Cardiac fibroblast (primary cell): ENCODE data around the gene SMPX.
A peak's percentile ranks its signal among the peaks of the same experiment; 100 is the strongest.

Experiments
- DNase-seq, 2 donors: peaks; one replicate each; pipeline versions ENCODE4 v3.0.0 to v3.0.0-alpha.2; 2010; ENCODE audit warnings: low read depth in 2 of 2
- H3K4me3 ChIP-seq, 2 donors: replicated peaks in 1 of 2; 1 replicate in 1 of 2; 2 replicates in 1 of 2; pipeline ENCODE4 v1.5.1; 2011; ENCODE audit warnings: low read depth in 2 of 2, low read length in 2 of 2, mild to moderate bottlenecking in 2 of 2, moderate library complexity in 1 of 2
- TF ChIP-seq, protein P1 (sequence below): IDR thresholded peaks from one replicate; pipeline ENCODE4 v1.5.1; 2011; ENCODE audit warnings: low read depth, mild to moderate bottlenecking, low read length, inconsistent platforms

The SMPX gene

DNA sequence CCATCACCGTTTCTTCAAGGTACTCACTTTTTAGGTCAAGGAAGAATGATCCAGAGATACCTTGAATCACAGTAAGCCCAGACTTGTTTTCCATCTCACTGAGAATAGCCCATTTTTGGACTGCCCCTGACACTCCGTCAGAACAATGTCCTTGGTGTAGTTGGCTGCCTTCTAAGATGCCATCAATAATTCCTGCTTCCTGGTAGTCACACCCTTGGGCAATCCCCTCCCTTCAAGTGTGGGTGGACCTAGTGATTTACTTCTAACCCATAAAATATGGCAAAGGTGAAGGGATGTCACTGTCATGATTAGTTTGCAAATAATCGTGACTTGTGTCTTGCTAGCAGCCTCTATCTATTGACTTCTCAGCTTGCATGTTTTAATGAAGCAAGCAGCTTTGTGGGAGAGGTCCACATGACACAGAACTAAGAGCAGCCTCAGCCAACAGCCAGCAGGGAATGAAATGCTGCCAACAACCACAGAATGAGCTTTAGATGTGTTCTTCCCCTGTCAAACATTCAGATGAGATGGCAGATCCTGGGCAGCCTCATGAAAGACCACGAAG, 79.8 kb downstream of the SMPX start:
- TF ChIP-seq, protein P1, sequence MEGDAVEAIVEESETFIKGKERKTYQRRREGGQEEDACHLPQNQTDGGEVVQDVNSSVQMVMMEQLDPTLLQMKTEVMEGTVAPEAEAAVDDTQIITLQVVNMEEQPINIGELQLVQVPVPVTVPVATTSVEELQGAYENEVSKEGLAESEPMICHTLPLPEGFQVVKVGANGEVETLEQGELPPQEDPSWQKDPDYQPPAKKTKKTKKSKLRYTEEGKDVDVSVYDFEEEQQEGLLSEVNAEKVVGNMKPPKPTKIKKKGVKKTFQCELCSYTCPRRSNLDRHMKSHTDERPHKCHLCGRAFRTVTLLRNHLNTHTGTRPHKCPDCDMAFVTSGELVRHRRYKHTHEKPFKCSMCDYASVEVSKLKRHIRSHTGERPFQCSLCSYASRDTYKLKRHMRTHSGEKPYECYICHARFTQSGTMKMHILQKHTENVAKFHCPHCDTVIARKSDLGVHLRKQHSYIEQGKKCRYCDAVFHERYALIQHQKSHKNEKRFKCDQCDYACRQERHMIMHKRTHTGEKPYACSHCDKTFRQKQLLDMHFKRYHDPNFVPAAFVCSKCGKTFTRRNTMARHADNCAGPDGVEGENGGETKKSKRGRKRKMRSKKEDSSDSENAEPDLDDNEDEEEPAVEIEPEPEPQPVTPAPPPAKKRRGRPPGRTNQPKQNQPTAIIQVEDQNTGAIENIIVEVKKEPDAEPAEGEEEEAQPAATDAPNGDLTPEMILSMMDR, result no peak
- no peak for DNase-seq
- no peak overlapping the region for H3K4me3 ChIP-seq

DNA sequence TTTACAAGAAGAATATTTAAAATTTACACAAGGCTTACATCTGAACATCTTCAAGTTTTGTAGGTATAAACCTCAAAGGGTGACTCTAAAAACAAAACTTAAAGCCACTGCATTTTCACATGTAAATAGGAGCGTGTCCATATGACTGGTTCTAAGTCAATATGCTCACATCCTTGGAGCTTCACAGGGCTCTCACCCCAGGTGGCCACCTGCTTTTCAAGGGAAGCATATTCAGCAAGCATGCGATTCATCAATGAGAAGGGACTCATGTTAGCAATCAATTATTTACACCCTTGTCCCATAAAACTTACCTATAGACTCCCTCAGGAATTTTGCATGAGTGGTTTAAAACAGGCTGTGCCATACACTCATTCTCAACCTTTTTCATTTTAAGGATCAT, 82.0 kb downstream of the SMPX start:
- no peak overlapping the region for H3K4me3 ChIP-seq
- no peak for DNase-seq
- TF ChIP-seq, protein P1, result no peak

DNA sequence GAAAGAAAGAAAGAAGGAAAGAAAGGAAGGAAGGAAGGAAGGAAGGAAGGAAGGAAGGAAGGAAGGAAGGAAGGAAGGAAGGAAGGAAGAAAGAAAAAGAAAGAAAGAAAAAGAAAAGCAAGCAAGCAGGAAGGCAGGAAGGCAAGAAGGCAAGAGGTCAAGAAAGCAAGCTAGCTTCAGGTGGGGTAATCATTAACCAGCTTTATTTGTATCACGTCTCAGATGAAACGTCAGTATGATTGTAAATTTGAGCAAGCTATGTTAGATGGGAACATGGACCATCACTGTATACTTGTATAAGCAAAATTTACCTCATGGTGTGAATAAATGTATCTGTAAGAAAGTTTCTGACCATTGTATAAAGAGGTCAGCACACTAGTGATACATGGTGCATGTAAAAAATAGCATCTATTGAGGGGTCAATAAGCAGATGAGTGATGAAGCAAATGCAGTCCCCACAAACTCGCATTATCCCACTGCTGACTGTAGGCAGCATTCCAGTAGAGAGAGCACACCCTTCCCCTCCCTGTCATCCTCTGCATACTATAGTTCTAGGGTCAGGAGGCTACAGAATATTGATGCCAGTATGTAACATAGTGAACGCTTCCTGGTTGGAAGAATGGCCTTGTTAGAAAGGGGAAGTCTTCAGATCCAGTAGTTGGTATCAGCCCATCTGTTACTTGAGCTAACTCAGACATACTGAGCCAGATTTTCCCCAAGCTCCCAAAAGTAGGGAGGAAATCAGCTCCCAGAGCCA, 83.3 kb downstream of the SMPX start:
- TF ChIP-seq, protein P1, result no peak
- no peak overlapping the region for H3K4me3 ChIP-seq
- DNase-seq, result no peak

DNA sequence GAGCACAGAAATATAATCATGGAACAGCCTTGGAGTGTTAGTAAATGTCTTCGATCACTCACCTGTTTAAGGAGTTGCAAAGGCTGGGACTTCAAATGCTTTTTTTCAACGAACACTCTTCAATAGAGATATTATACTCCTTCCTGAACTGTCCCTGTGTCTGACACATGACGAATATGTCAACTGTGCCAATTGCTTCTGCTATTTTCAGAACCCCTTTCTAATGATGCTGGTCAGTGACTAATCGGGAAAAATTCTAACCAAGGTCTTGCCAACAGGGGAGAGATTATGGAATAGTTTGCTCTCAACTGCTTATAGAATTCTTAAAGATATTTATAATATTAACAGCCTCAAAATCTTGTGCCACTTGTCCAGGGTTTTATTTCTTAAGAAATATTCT, 91.2 kb downstream of the SMPX start:
- H3K4me3 ChIP-seq, result no peak overlapping the region
- peak in 1 of 2 donors; percentile 3 for DNase-seq
- TF ChIP-seq, protein P1, result no peak

DNA sequence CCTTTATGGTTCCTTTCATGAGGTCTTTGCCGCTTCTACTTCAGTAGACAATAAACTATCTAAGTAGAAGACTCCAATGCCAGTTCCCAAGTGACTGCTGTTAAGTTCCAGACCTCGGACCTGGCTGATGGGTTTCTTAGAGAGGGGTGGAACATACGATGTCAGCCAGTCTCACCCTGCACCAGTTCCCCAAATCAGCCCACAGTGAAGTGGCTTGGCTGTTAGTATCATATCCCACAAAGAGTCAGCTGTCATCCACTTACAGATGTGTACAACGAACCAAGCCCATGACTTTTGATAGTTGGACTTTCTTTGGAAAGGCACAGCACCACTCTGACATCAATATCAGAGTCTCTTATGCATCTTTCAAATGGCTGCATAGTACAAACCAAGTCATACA, 91.7 kb downstream of the SMPX start:
- DNase-seq, result no peak
- no peak overlapping the region for H3K4me3 ChIP-seq
- TF ChIP-seq, protein P1, result no peak

DNA sequence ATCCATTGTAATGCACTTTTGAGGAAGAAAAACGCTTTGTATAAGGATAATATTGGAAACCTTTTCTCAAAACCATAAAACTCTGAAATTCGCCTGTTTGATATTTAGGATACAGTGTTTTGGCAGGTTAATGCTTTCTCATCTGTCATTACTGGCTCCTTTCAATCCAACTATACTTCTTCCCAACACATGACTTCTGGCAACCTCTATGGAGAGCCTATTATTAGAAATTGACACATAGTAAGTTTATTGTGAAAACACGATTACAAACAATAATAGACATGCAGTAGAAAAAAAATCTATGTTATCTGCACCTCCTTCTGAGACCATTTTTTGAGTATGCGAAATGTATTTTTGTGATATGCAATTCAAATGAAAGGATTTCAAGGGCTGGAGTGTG, 95.2 kb downstream of the SMPX start:
- no peak overlapping the region for H3K4me3 ChIP-seq
- no peak for DNase-seq
- TF ChIP-seq, protein P1, result no peak
